Keratinocyte (primary cell): ENCODE measurements around the gene MAP1LC3A. TPM values are rescaled to one million over a fixed set of nuclear protein-coding genes. Genes with fewer than 3 reads are reported as not detected.
"Not testable (repeated sequence)": the region's sequence is repeated elsewhere in the genome, so short reads cannot be mapped to it uniquely, and the experiment has no call there.

Experiments used
- DNase-seq: peaks from one replicate; pipeline ENCODE4 v3.0.0-alpha.2; 2011; ENCODE audit warnings: low read depth, missing footprints, low spot score
- FAIRE-seq: peaks from 2 replicates; lab custom pipeline; 2011; peaks lifted over from hg19 to GRCh38; lab: Jason Lieb, UNC
- H2AFZ ChIP-seq: 2 replicates; pipeline ENCODE4 v1.6.0; 2012; ENCODE audit warnings: low read length, control low read depth, inconsistent platforms; ENCODE audit not compliant: control insufficient read depth
- H3K27ac ChIP-seq: 2 replicates; pipeline ENCODE4 v1.5.1; 2011; ENCODE audit warnings: low read length; ENCODE audit not compliant: control insufficient read depth, insufficient read depth
- H3K27me3 ChIP-seq: 3 replicates; pipeline ENCODE4 v1.6.0; 2011; ENCODE audit warnings: low read length; ENCODE audit not compliant: control insufficient read depth, insufficient read depth; ENCODE audit errors: extremely low read depth
- H3K36me3 ChIP-seq, 2 experiments: 2 replicates in 1 of 2; 3 replicates in 1 of 2; pipeline ENCODE4 v1.5.1; 2011; ENCODE audit warnings: low read length in 2 of 2, mild to moderate bottlenecking in 1 of 2; ENCODE audit not compliant: control insufficient read depth in 2 of 2, insufficient read depth in 2 of 2; ENCODE audit errors: extremely low read depth in 1 of 2
- H3K4me1 ChIP-seq: 3 replicates; pipeline ENCODE4 v1.5.1; 2011; ENCODE audit warnings: low read length; ENCODE audit not compliant: control insufficient read depth, insufficient read depth; ENCODE audit errors: extremely low read depth
- H3K4me2 ChIP-seq: 3 replicates; pipeline ENCODE4 v1.6.0; 2011; ENCODE audit warnings: low read depth, low read length; ENCODE audit not compliant: control insufficient read depth, insufficient read depth; ENCODE audit errors: extremely low read depth
- H3K4me3 ChIP-seq, 3 experiments: fragments of 200-600 bp in 1 of 3; sonication (generic) in 1 of 3; 2 replicates in 2 of 3; 3 replicates in 1 of 3; pipeline ENCODE4 v1.5.1; 2011 to 2016; ENCODE audit warnings: low read length in 3 of 3, mild to moderate bottlenecking in 3 of 3, control low read depth in 2 of 3, inconsistent platforms in 1 of 3, low read depth in 1 of 3, mixed read lengths in 1 of 3, mixed run types in 1 of 3, moderate library complexity in 1 of 3; ENCODE audit not compliant: control insufficient read depth in 2 of 3, insufficient read depth in 2 of 3; ENCODE audit errors: extremely low read depth in 1 of 3
- H3K79me2 ChIP-seq: 2 replicates; pipeline ENCODE4 v1.6.0; 2012; ENCODE audit warnings: low read length; ENCODE audit not compliant: control insufficient read depth, insufficient read depth
- H3K9ac ChIP-seq: 3 replicates; pipeline ENCODE4 v1.6.0; 2011; ENCODE audit warnings: low read length; ENCODE audit not compliant: control insufficient read depth, insufficient read depth; ENCODE audit errors: extremely low read depth
- H3K9me1 ChIP-seq: 3 replicates; pipeline ENCODE4 v1.6.0; 2011; ENCODE audit warnings: low read length; ENCODE audit not compliant: control insufficient read depth, insufficient read depth; ENCODE audit errors: extremely low read depth
- H3K9me3 ChIP-seq: 2 replicates; pipeline ENCODE4 v1.5.1; 2012; ENCODE audit warnings: low read depth, low read length; ENCODE audit not compliant: control insufficient read depth
- H4K20me1 ChIP-seq: 3 replicates; pipeline ENCODE4 v1.6.0; 2011; ENCODE audit warnings: low read length; ENCODE audit not compliant: control insufficient read depth, insufficient read depth; ENCODE audit errors: extremely low read depth
- EZH2 ChIP-seq: IDR thresholded peaks from one replicate; pipeline ENCODE4 v1.6.1; 2012; ENCODE audit warnings: inconsistent platforms, mild to moderate bottlenecking, low read length, moderate library complexity
- dilution Hi-C: fragments of 300-500 bp; cut with MboI; formaldehyde crosslinking; loops from one replicate; pipeline ENCODE4 v1.7.0; 2020; ENCODE audit warnings: low sequenced_read_pairs; ENCODE audit not compliant: extremely low pct_ligation_motif_present
- polyA plus RNA-seq, 5 experiments: library from polyadenylated mRNA; depleted of rRNA in 3 of 5; stranded (reverse) in 3 of 5; stranded (forward) in 1 of 5; unstranded in 1 of 5; fragments of >200 nt; gene quantifications; 1 replicate in 1 of 5; 2 replicates in 3 of 5; 3 replicates in 1 of 5; pipeline versions ENCODE4 v1.2.1 to v1.2.3, GENCODE V29; 2011 to 2012; ENCODE audit warnings: missing spikeins in 2 of 5, low read depth in 1 of 5, low replicate concordance in 1 of 5
- TF ChIP-seq, protein P1 (sequence below), 3 experiments: IDR thresholded peaks in 1 of 3; conservative IDR thresholded peaks in 1 of 3; optimal IDR thresholded peaks in 1 of 3; 2 replicates in 2 of 3; 3 replicates in 1 of 3; pipeline versions ENCODE3 to v1.5.1; 2011; ENCODE audit warnings: low read length in 3 of 3, mild to moderate bottlenecking in 3 of 3, moderate library complexity in 2 of 3, control low read depth in 1 of 3, inconsistent platforms in 1 of 3; ENCODE audit not compliant: insufficient read depth in 2 of 3; ENCODE audit errors: extremely low read depth in 1 of 3

Gene MAP1LC3A
- polyA plus RNA-seq, 1 donor (not counting 4 experiments of a cell fraction or from before 2014, with no cell fraction given), result 1.7 TPM

DNA sequence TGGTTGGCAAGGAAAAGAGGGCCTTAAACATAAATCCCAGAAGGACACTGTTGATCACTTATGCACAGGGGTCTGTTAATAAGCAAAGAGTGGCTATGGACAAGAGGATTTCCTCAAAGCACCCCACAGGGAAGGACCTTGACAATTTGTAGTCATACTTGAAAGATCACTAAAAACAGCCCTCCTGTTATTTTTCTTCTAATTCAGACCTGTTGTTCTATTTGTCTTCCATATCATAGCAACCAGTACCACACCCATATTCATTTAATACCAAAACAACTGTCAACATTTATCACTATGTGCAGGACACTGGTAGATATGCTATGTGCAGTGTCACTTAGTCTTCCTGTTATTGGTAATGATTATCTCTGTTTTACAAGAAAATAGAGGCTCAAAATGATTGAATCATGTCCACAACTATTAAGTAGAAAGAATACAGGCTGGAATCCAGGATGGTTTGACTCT, 45.5 kb upstream of the MAP1LC3A start:
- DNase-seq, result no peak
- H3K36me3 ChIP-seq, result peaks cover 18 to 27% of the 10 kb centered on the region in 2 experiments
- no peak overlapping the region for H3K4me2 ChIP-seq
- H3K9ac ChIP-seq, result no peak overlapping the region
- H3K4me3 ChIP-seq, result no peak overlapping the region
- peaks cover 20% of the 10 kb centered on the region for H3K79me2 ChIP-seq
- TF ChIP-seq, protein P1, sequence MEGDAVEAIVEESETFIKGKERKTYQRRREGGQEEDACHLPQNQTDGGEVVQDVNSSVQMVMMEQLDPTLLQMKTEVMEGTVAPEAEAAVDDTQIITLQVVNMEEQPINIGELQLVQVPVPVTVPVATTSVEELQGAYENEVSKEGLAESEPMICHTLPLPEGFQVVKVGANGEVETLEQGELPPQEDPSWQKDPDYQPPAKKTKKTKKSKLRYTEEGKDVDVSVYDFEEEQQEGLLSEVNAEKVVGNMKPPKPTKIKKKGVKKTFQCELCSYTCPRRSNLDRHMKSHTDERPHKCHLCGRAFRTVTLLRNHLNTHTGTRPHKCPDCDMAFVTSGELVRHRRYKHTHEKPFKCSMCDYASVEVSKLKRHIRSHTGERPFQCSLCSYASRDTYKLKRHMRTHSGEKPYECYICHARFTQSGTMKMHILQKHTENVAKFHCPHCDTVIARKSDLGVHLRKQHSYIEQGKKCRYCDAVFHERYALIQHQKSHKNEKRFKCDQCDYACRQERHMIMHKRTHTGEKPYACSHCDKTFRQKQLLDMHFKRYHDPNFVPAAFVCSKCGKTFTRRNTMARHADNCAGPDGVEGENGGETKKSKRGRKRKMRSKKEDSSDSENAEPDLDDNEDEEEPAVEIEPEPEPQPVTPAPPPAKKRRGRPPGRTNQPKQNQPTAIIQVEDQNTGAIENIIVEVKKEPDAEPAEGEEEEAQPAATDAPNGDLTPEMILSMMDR (optimal IDR thresholded peaks at IDR 0.05 in 1 of 3, IDR thresholded peaks at IDR 0.05 in 1 of 3, conservative IDR thresholded peaks at IDR 0.05 in 1 of 3; ENCODE audit: extremely low read depth in 1 of 3, insufficient read depth in 2 of 3, low read length in 3 of 3), result no peak
- no peak for TF ChIP-seq EZH2
- no peak overlapping the region for H2AFZ ChIP-seq
- H3K27ac ChIP-seq, result peak overlapping the region; percentile 65
- no peaks in the 10 kb centered on the region for H3K9me1 ChIP-seq
- H3K27me3 ChIP-seq, result no peaks in the 10 kb centered on the region
- no peak for FAIRE-seq
- no peaks in the 10 kb centered on the region for H4K20me1 ChIP-seq
- H3K9me3 ChIP-seq, result no peaks in the 10 kb centered on the region
- H3K4me1 ChIP-seq, result peaks cover 25% of the 10 kb centered on the region
- dilution Hi-C loops, result no loop called here

DNA sequence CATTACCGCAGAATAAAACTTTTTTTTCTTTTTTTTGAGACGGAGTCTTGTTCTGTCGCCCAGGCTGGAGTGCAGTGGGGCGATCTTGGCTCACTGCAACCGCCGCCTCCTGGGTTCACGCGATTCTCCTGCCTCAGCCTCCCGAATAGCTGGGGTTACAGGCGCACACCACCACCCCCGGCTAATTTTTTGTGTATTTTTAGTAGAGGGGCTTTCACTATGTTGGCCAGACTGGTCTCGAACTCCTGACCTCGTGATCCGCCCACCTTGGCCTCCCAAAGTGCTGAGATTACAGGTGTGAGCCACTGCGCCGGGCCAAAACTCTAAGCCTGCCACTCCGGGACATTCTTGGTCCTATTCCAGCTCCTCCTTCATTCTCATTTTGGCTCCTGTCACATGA, 44.5 kb upstream of the MAP1LC3A start:
- DNase-seq, H2AFZ ChIP-seq, H3K27me3 ChIP-seq, H4K20me1 ChIP-seq, FAIRE-seq, dilution Hi-C loops, H3K9me1 ChIP-seq, H3K9me3 ChIP-seq: not testable (repeated sequence)
- H3K4me1 ChIP-seq, result peaks cover 25% of the 10 kb centered on the region
- peak overlapping the region in 1 of 3 experiments; percentile 98 for H3K4me3 ChIP-seq
- peaks cover 16 to 21% of the 10 kb centered on the region in 2 experiments for H3K36me3 ChIP-seq
- peak overlapping the region; percentile 96 for H3K9ac ChIP-seq
- peaks cover 27% of the 10 kb centered on the region for H3K79me2 ChIP-seq
- peak overlapping the region; percentile 96 for H3K27ac ChIP-seq
- H3K4me2 ChIP-seq, result peak overlapping the region; percentile 88
